ENCODE data around the gene SYT17.

The SYT17 gene

GRCh38 chr16:19139436-19140091, 28.5 kb upstream of the SYT17 start:
- DNase-seq = no peak

- no peak for DNase-seq
Observed at GRCh38 chr16:19140396-19140795, 27.6 kb upstream of the SYT17 start.

- DNase-seq = no peak
Observed at GRCh38 chr16:19142939-19143598, 25.0 kb upstream of the SYT17 start.

GRCh38 chr16:19143599-19143956, 24.5 kb upstream of the SYT17 start:
- no peak for DNase-seq

- DNase-seq = no peak
Observed at GRCh38 chr16:19145010-19145409, 23.0 kb upstream of the SYT17 start.

GRCh38 chr16:19147126-19147525, 20.9 kb upstream of the SYT17 start:
- DNase-seq = no peak

GRCh38 chr16:19147627-19148026, 20.4 kb upstream of the SYT17 start:
- no peak for DNase-seq

GRCh38 chr16:19148189-19148588, 19.9 kb upstream of the SYT17 start:
- no peak for DNase-seq

- DNase-seq = no peak
Observed at GRCh38 chr16:19151310-19151709, 16.7 kb upstream of the SYT17 start.

GRCh38 chr16:19152042-19152441, 16.0 kb upstream of the SYT17 start:
- no peak for DNase-seq

- DNase-seq = no peak
Observed at GRCh38 chr16:19153876-19154275, 14.2 kb upstream of the SYT17 start.

- DNase-seq = no peak
Observed at GRCh38 chr16:19162085-19162484, 6.0 kb upstream of the SYT17 start.

GRCh38 chr16:19163215-19163614, 4.8 kb upstream of the SYT17 start:
- no peak for DNase-seq

GRCh38 chr16:19164285-19164684, 3.8 kb upstream of the SYT17 start:
- DNase-seq = no peak

- DNase-seq = no peak
Observed at GRCh38 chr16:19165101-19165500, 2.9 kb upstream of the SYT17 start.

GRCh38 chr16:19166500-19166899, 1.5 kb upstream of the SYT17 start:
- peak; percentile 2 for DNase-seq

- DNase-seq = no peak
Observed at GRCh38 chr16:19168371-19169081, 486 bp downstream of the SYT17 start.

GRCh38 chr16:19169082-19169639, 1.1 kb downstream of the SYT17 start:
- no peak for DNase-seq

- DNase-seq = no peak
Observed at GRCh38 chr16:19170043-19170655, 2.1 kb downstream of the SYT17 start.

GRCh38 chr16:19172098-19172780, 4.2 kb downstream of the SYT17 start:
- DNase-seq = no peak

- no peak for DNase-seq
Observed at GRCh38 chr16:19173059-19173458, 5.0 kb downstream of the SYT17 start.

- no peak for DNase-seq
Observed at GRCh38 chr16:19173649-19174383, 5.8 kb downstream of the SYT17 start.

Data from hematopoietic multipotent progenitor cell treated with erythropoietin and hydrocortisone succinate and interleukin-3 and kit ligand, for 8 days (in vitro differentiated cells).